NCI-H187 (cell line): ENCODE measurements around the gene MYO7A.

Experiments
- DNase-seq, 2 experiments: peaks; one replicate each; lab custom pipeline; 2025; lab: John Stamatoyannopoulos, UW

Gene MYO7A

GRCh38 chr11:77201991-77202841 lies 74.2 kb downstream of the MYO7A start:
- DNase-seq, result no peak

- no peak for DNase-seq
These were observed 75.2 kb downstream of the MYO7A start for GRCh38 chr11:77202941-77203900.

- no peak for DNase-seq
These were observed 76.1 kb downstream of the MYO7A start for GRCh38 chr11:77203901-77204753.

GRCh38 chr11:77204754-77205466 lies 76.9 kb downstream of the MYO7A start:
- no peak for DNase-seq

- no peak for DNase-seq
These were observed 77.6 kb downstream of the MYO7A start for GRCh38 chr11:77205467-77206263.

- DNase-seq, result no peak
These were observed 78.4 kb downstream of the MYO7A start for GRCh38 chr11:77206264-77207018.

GRCh38 chr11:77207019-77207485 lies 79.0 kb downstream of the MYO7A start:
- no peak for DNase-seq

- DNase-seq, result no peak
These were observed 79.7 kb downstream of the MYO7A start for GRCh38 chr11:77207618-77208313.

GRCh38 chr11:77208535-77208934 lies 80.5 kb downstream of the MYO7A start:
- DNase-seq, result no peak

GRCh38 chr11:77209663-77210062 lies 81.6 kb downstream of the MYO7A start:
- no peak for DNase-seq

- DNase-seq, result no peak
These were observed 83.0 kb downstream of the MYO7A start for GRCh38 chr11:77211040-77211451.

- DNase-seq, result no peak
These were observed 83.7 kb downstream of the MYO7A start for GRCh38 chr11:77211594-77212251.

- no peak for DNase-seq
These were observed 84.4 kb downstream of the MYO7A start for GRCh38 chr11:77212314-77213007.

- no peak for DNase-seq
These were observed 85.1 kb downstream of the MYO7A start for GRCh38 chr11:77213029-77213579.

- DNase-seq, result no peak
These were observed 85.8 kb downstream of the MYO7A start for GRCh38 chr11:77213589-77214428.

- DNase-seq, result no peak
These were observed 86.5 kb downstream of the MYO7A start for GRCh38 chr11:77214557-77214956.
